Mucosa of gallbladder (tissue), 1 donor: ENCODE data around the gene ALX4. TPM values are rescaled to one million over a fixed set of nuclear protein-coding genes. Genes with fewer than 3 reads are reported as not detected.

Source experiments
- DNase-seq: peaks from one replicate; pipeline ENCODE4 v3.0.0-alpha.2; 2020; ENCODE audit warnings: low spot score
- total RNA-seq: library from RNA; stranded (reverse); gene quantifications from one replicate; pipeline ENCODE4 v1.2.1, GENCODE V29; 2021
- donor health status: DM: no; HTN: no; CAD: no.

The ALX4 gene
- total RNA-seq, 1 donor from 2014 or later: 0.03 TPM

- DNase-seq: no peak
Measured at GRCh38 chr11:44300844-44301563, 8.9 kb downstream of the ALX4 start.

- no peak for DNase-seq
Measured at GRCh38 chr11:44298862-44299261, 11.1 kb downstream of the ALX4 start.

- no peak for DNase-seq
Measured at GRCh38 chr11:44290208-44290607, 19.7 kb downstream of the ALX4 start.

- no peak for DNase-seq
Measured at GRCh38 chr11:44288133-44288526, 21.8 kb downstream of the ALX4 start.

GRCh38 chr11:44286911-44287310 lies 23.0 kb downstream of the ALX4 start:
- no peak for DNase-seq

DNA sequence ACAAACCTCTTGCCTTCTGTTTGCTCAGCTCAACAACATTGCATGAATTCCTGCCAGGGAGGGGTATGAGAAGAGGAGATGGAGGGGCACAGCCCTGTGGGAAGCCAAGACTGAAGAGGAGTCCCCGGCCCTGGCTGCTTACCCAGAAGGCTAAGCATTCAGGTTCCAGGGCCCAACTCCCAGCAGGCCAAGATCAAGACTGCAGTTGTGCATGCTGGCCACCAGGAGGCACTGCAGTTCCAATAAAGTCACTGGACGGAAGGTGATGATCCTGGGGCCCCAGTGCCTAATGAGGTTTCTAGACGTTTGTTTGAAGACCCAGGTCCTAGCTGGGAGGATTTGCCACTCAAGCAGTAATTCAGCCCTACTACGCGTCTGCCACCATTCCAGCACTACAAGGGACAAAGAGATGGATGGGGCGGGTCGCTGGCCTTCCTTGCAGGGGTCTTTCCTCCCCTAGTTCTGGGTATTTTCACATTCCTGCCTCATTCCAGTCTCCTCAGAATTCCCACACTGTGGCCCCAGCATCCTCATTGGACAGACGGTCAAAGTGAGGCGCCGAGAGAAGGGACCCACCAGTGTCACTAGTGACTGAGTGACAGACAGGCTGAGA lies 23.6 kb downstream of the ALX4 start:
- DNase-seq: no peak

- no peak for DNase-seq
Measured at GRCh38 chr11:44285756-44286155, 24.2 kb downstream of the ALX4 start.

DNA sequence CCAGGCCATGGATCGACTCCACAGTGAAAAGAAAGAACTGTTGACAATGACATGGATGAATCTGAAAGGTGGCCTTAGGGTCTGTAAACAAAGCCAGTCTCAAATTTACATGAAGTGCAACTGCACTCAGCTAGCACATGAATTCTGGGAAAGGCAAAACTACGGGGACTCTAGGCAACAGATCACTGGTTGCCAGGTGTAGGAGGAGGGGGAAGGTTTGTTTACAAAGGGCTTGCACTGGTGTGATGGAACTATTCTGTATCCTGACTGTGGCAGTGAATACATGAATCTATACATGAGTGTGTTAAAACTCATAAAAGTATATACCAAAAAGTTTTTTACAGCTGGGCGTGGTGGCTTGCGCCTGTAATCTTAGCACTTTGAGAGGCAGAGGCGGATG lies 27.3 kb downstream of the ALX4 start:
- no peak for DNase-seq

- DNase-seq: no peak
Measured at GRCh38 chr11:44281151-44281550, 28.8 kb downstream of the ALX4 start.

- DNase-seq: no peak
Measured at GRCh38 chr11:44280257-44280656, 29.7 kb downstream of the ALX4 start.

DNA sequence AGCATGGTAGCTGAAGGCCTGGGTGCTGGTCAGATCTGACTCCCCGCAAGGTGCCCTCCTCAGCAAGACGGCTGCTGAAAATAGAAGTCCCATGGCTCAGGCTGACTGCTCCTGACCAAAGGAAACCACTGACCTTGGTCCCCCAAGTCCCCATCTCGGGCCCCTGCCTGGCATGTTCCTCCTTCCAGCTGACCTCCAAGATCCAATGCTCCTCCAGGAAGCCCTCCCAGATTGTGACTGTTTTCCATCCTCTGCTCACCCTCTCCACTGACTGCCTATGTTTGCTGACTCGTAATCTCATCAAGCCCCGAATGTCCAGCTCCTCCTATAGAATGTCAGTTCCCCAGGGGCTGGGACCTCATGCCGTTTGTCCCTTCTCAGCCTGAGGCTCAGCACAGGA lies 30.5 kb downstream of the ALX4 start:
- DNase-seq: no peak

DNA sequence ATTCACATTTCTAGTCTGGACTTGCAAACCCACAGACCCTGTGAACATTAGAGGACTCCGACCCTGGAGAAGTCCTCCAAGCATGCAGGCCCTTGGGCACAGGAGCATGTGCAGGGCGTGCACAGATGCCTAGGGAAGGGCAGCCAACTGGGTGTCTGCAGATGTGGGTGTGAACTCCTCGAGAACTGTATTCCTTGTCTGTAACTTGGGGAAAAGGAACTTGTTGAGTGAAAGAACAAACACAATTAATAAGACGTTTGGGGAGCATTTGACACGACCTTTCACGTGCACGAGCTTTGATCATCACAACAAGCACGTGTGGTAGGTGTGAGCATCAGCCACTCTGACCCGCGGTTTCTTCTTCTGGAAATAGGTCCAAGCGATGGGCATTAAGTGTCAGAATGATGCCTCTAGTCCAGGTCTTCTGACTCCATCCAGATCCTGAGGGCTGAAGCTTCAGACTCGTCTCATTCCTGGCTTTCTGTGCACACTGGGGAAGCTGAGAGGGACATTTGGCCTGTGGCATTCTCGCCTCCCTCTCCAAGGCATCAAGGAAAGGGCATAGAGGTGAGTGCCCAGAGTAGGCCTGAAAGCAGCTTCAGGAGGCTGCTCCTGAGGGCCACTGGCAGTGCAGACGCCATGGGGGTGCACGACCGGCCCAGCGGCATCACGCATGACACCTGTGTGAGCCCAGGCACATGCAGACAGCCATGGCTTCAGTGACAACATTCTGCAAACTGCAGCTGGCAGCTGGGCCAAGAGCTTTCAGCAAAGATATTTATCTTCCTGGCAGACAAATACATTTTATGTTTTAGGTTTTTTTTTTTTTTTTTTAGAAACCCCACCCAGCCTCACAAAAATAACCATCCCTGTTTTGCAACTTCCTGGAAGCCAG lies 32.5 kb downstream of the ALX4 start:
- DNase-seq: no peak

DNA sequence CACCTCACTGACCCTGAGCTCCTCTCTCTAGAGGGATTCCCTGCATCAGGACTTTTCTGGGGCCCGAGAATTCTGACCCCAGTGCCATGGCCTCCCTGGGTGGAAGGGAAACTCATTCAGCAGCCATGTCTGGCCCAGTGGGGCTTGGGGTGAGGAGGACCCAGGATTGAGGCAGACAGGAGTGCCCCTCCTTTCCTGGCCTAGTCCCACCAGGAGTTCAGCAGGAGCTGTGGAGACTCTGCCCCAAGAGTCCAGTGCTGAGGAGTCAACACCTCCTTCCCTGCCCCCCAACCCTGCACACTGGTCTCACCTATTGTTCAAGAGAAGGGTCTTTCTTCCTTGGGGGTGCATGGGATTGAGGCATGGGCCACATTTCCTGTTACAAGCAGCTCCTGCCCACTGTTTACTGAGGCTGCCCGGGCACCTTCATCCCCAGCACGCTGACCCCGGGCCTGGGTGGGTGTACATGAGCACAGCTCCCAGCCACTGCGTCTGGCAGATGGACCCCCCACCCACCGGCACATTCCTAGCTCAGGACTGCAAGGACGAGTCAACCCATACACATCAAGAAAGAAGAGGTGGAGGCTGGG lies 33.9 kb downstream of the ALX4 start:
- no peak for DNase-seq

GRCh38 chr11:44275241-44275640 lies 34.7 kb downstream of the ALX4 start:
- DNase-seq: no peak

- DNase-seq: no peak
Measured at GRCh38 chr11:44274404-44274803, 35.5 kb downstream of the ALX4 start.

DNA sequence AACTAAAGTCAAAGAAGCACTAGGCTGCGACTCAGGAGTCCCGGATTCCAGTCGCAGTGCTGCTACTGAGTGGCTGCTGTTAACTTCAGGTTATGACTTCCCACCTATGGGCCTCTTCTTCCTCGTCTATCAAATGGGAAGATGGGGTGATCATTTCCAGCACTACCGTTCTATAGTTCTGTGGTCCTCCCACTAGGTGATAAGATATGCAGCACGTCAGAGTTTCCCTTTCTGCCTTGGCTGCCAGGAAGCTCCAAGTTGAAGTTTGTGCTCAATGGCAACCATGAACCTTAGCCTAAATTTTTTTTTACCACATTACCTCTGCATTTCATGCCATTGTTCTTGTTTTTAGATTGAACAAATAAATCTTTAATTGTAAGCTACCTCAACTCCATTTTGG lies 38.7 kb downstream of the ALX4 start:
- no peak for DNase-seq

- DNase-seq: no peak
Measured at GRCh38 chr11:44270403-44271273, 39.3 kb downstream of the ALX4 start.

GRCh38 chr11:44269369-44270351 lies 40.3 kb downstream of the ALX4 start:
- no peak for DNase-seq

DNA sequence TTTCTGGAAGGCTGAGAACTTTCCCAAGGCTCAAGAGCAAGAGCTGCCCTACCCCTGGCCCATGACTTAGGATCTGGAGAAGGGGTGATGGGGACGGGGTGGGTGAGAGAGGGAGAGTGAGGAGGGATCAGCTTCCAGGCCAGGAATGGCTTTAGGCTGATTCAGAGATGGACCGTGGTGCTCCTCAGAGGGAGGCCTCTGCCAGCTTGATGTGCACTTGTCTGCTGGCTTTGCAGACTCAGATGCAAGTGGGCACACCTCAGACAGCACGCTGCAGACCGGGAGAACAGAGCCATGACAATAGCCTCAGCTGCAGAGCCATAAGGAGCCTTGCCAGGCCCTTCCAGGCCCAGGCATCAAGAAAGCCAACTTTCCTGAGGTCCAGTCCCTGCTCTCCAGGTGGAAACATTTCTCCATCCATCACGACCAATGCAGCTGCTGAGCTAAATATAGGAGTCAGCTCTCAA lies 41.3 kb downstream of the ALX4 start:
- no peak for DNase-seq
